Natural killer cell (primary cell): ENCODE measurements around the gene GPX3. TPM values are rescaled to one million over a fixed set of nuclear protein-coding genes. Genes with fewer than 3 reads are reported as not detected.

Experiments
- ATAC-seq, 3 donors: fragments of 150-1000 bp in 2 of 3; fragments of 200-7000 bp in 1 of 3; cut with Tn5 transposase; 1 replicate in 1 of 3; 2 replicates in 2 of 3; pipeline ENCODE4 v1.10.0; 2021; ENCODE audit warnings: mild to moderate bottlenecking in 2 of 3, moderate library complexity in 2 of 3
- DNase-seq, 2 donors: peaks; one replicate each; pipeline versions ENCODE4 v3.0.0 to v3.0.0-alpha.2; 2013 to 2021; ENCODE audit warnings: mixed read lengths in 1 of 2
- H3K27ac ChIP-seq: one replicate; pipeline ENCODE4 v1.5.1; 2013; ENCODE audit warnings: mild to moderate bottlenecking, low read length
- H3K27me3 ChIP-seq: one replicate; pipeline ENCODE4 v1.6.1; 2013; ENCODE audit warnings: low read length; ENCODE audit not compliant: control insufficient read depth, insufficient read depth
- H3K36me3 ChIP-seq: one replicate; pipeline ENCODE4 v1.6.1; 2013; ENCODE audit warnings: low read length; ENCODE audit not compliant: control insufficient read depth, insufficient read depth
- H3K4me1 ChIP-seq: one replicate; pipeline ENCODE4 v1.6.1; 2013; ENCODE audit warnings: low read length; ENCODE audit not compliant: control insufficient read depth, insufficient read depth
- H3K4me3 ChIP-seq: one replicate; pipeline ENCODE4 v1.5.1; 2013; ENCODE audit warnings: low read length
- H3K9me3 ChIP-seq: one replicate; pipeline ENCODE4 v1.6.1; 2013; ENCODE audit warnings: low read length; ENCODE audit not compliant: control insufficient read depth, insufficient read depth
- H3K27ac Mint-ChIP-seq, 2 donors: one replicate each; pipeline ENCODE4 v1.8.0; 2022; ENCODE audit warnings: mild to moderate bottlenecking in 2 of 2, mixed read lengths in 2 of 2, moderate library complexity in 1 of 2
- H3K27me3 Mint-ChIP-seq, 2 donors: one replicate each; pipeline ENCODE4 v1.8.0; 2022; ENCODE audit warnings: low read depth in 2 of 2, mixed read lengths in 2 of 2
- H3K36me3 Mint-ChIP-seq: one replicate; pipeline ENCODE4 v1.8.0; 2022; ENCODE audit warnings: mixed read lengths
- H3K4me1 Mint-ChIP-seq, 2 donors: one replicate each; pipeline ENCODE4 v1.8.0; 2022; ENCODE audit warnings: mixed read lengths in 2 of 2
- H3K4me3 Mint-ChIP-seq: one replicate; pipeline ENCODE4 v1.8.0; 2022; ENCODE audit warnings: mild to moderate bottlenecking, moderate library complexity, mixed read lengths
- H3K9me3 Mint-ChIP-seq, 2 donors: one replicate each; pipeline ENCODE4 v1.8.0; 2022; ENCODE audit warnings: mixed read lengths in 2 of 2
- CTCF ChIP-seq: fragments of 200-600 bp; IDR thresholded peaks from one replicate; pipeline ENCODE4 v1.8.0; 2022; ENCODE audit warnings: antibody characterized with exemption
- WGBS: methylation state at CpG from one replicate; pipeline ENCODE4 v1.1.7; 2013; ENCODE audit warnings: missing lambda C conversion rate; ENCODE audit not compliant: insufficient coverage; 5-methylcytosine and 5-hydroxymethylcytosine counted together
- intact Hi-C: fragments of 100-400 bp; cut with micrococcal nuclease; formaldehyde crosslinking; loops from one replicate; pipeline ENCODE4 v1.14.2; 2022
- total RNA-seq, 4 donors: library from RNA; stranded (reverse); fragments of 120-200 nt in 1 of 4; gene quantifications; one replicate each; pipeline versions ENCODE4 v1.2.3 to v1.2.4, GENCODE V29; 2013 to 2022

GPX3 gene
- total RNA-seq, 3 donors from 2014 or later (not counting 1 experiment from before 2014, with no cell fraction given) = 1.1 TPM; not detected in 2

GRCh38 chr5:151037561-151038411 is 17.4 kb downstream of the GPX3 start:
- no peaks in the 10 kb centered on the region for H3K9me3 ChIP-seq
- no peak for TF ChIP-seq CTCF
- Mint-ChIP-seq H3K9me3 (no peaks in the 10 kb centered on the region), H3K4me1 (no peaks in the 10 kb centered on the region), H3K27me3 (no peaks in the 10 kb centered on the region), H3K36me3 (no peaks in the 10 kb centered on the region), H3K27ac (peak overlapping the region; percentile 9 to 57), H3K4me3 (no peak overlapping the region)
- ATAC-seq = no peak
- no peak for DNase-seq
- H3K4me3 ChIP-seq = no peak overlapping the region
- H3K27ac ChIP-seq = no peak overlapping the region
- peaks cover 94% of the 10 kb centered on the region for H3K36me3 ChIP-seq
- 94% methylated on average over 12 of the region's 12 CpGs for WGBS
- H3K27me3 ChIP-seq = no peaks in the 10 kb centered on the region
- intact Hi-C loops = no loop called here
- no peaks in the 10 kb centered on the region for H3K4me1 ChIP-seq

GRCh38 chr5:151038412-151038745 is 18.0 kb downstream of the GPX3 start:
- Mint-ChIP-seq H3K27ac (peak overlapping the region in 1 of 2 donors; percentile 9), H3K9me3 (no peaks in the 10 kb centered on the region), H3K36me3 (no peaks in the 10 kb centered on the region), H3K4me3 (no peak overlapping the region), H3K27me3 (no peaks in the 10 kb centered on the region), H3K4me1 (no peaks in the 10 kb centered on the region)
- Histone ChIP-seq H3K27ac (no peak overlapping the region), H3K27me3 (no peaks in the 10 kb centered on the region), H3K36me3 (peaks cover 97% of the 10 kb centered on the region), H3K9me3 (no peaks in the 10 kb centered on the region), H3K4me1 (no peaks in the 10 kb centered on the region), H3K4me3 (no peak overlapping the region)
- no peak for TF ChIP-seq CTCF
- 97% methylated on average over 8 of the region's 8 CpGs for WGBS
- ATAC-seq (no peak), DNase-seq (no peak)
- intact Hi-C loops = no loop called here

GRCh38 chr5:151038801-151039238 is 18.4 kb downstream of the GPX3 start:
- no peaks in the 10 kb centered on the region for H3K4me1 ChIP-seq
- H3K9me3 ChIP-seq = no peaks in the 10 kb centered on the region
- H3K27ac ChIP-seq = no peak overlapping the region
- DNase-seq (no peak), ATAC-seq (no peak)
- no peaks in the 10 kb centered on the region for H3K9me3 Mint-ChIP-seq
- H3K36me3 Mint-ChIP-seq = no peaks in the 10 kb centered on the region
- TF ChIP-seq CTCF = no peak
- H3K4me3 ChIP-seq = no peak overlapping the region
- intact Hi-C loops = no loop called here
- H3K4me3 Mint-ChIP-seq = no peak overlapping the region
- H3K4me1 Mint-ChIP-seq = no peaks in the 10 kb centered on the region
- H3K27ac Mint-ChIP-seq = peak overlapping the region in 1 of 2 donors; percentile 9
- no peaks in the 10 kb centered on the region for H3K27me3 ChIP-seq
- H3K27me3 Mint-ChIP-seq = no peaks in the 10 kb centered on the region
- H3K36me3 ChIP-seq = peaks cover 97% of the 10 kb centered on the region
- 94% methylated on average over 7 of the region's 7 CpGs for WGBS

- Mint-ChIP-seq H3K36me3 (no peaks in the 10 kb centered on the region), H3K4me1 (no peaks in the 10 kb centered on the region), H3K27ac (no peak overlapping the region), H3K27me3 (no peaks in the 10 kb centered on the region), H3K9me3 (no peaks in the 10 kb centered on the region), H3K4me3 (no peak overlapping the region)
- peaks cover 96% of the 10 kb centered on the region for H3K36me3 ChIP-seq
- no peaks in the 10 kb centered on the region for H3K4me1 ChIP-seq
- TF ChIP-seq CTCF = no peak
- no peak overlapping the region for H3K27ac ChIP-seq
- no peak for ATAC-seq
- WGBS = 98% methylated on average over 9 of the region's 9 CpGs
- DNase-seq = no peak
- no peaks in the 10 kb centered on the region for H3K27me3 ChIP-seq
- no peak overlapping the region for H3K4me3 ChIP-seq
- no peaks in the 10 kb centered on the region for H3K9me3 ChIP-seq
- intact Hi-C loops = no loop called here
Observed at GRCh38 chr5:151039665-151040064, 19.3 kb downstream of the GPX3 start.
